ENCODE measurements around the gene ZZZ3. TPM values are rescaled to one million over a fixed set of nuclear protein-coding genes. Genes with fewer than 3 reads are reported as not detected.

Gene ZZZ3
- total and polyA plus RNA-seq, 2 of the 8 experiments (the other 6 are each of a cell fraction or from before 2014, with no cell fraction given): 12.8 to 54.6 TPM

DNA sequence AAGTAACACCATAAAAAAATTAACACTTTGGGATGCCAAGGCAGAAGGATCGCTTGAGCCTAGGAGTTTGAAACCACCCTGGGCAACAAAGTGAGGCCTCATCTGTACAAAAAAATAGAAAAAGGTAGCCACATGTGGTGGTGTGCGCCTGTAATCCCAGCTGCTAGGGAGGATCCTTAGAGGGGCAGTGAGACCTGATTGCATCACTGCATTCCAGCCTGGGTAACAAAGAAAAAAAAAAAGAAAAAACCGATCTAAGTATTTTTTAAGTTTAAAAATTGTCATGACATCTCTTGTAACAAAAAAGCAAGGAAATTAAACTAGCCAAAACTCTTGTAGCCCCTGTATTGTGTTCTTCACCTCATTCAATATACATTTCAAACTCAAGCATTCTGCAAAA, 39.5 kb downstream of the ZZZ3 start:
- no peak overlapping the region for H2BK15ac ChIP-seq (ENCODE audit: low read length)
- H2BK120ac ChIP-seq (replicated peaks; ENCODE audit: low read depth, low read length): no peak overlapping the region
- DNase-seq (ENCODE audit: low read depth in 1 of 2, low spot score in 2 of 2) (no peak), FAIRE-seq (no peak)
- H3K36me3 ChIP-seq (ENCODE audit: control insufficient read depth in 2 of 4, insufficient read depth in 4 of 4, low read length in 3 of 4): no peaks in the 10 kb centered on the region; a peak in 3 of 8 replicates
- H3K4me1 ChIP-seq (replicated peaks in 1 of 4; ENCODE audit: control insufficient read depth in 3 of 4, insufficient read depth in 4 of 4, low read length in 3 of 4): no peaks in the 10 kb centered on the region
- TF ChIP-seq TEAD4 (IDR thresholded peaks at IDR 0.05; ENCODE audit: low read depth, low read length): peak; percentile 52; the same call in 1 of the 2 replicates
- TF ChIP-seq, protein P1, sequence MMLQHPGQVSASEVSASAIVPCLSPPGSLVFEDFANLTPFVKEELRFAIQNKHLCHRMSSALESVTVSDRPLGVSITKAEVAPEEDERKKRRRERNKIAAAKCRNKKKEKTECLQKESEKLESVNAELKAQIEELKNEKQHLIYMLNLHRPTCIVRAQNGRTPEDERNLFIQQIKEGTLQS (IDR thresholded peaks at IDR 0.05; ENCODE audit: insufficient read depth, low read depth, low read length): peak; percentile 36; the same call in 1 of the 2 replicates
- peak; percentile 79; the same call in 1 of the 2 replicates for TF ChIP-seq CEBPB (IDR thresholded peaks at IDR 0.05; ENCODE audit: low read depth, low read length)
- TF ChIP-seq SRF (IDR thresholded peaks at IDR 0.05; ENCODE audit: low read depth, low read length): no peak
- no peaks in the 10 kb centered on the region for H3K9me3 ChIP-seq (ENCODE audit: insufficient read depth in 2 of 2, low read depth in 1 of 2, low read length in 1 of 2)
- H2BK20ac ChIP-seq (ENCODE audit: low read length): no peak overlapping the region
- peaks cover 5 to 69% of the 10 kb centered on the region in 2 experiments for H3K79me2 ChIP-seq (ENCODE audit: control insufficient read depth in 1 of 2, insufficient read depth in 2 of 2, low read length in 2 of 2)
- no peaks in the 10 kb centered on the region for H3K27me3 ChIP-seq (replicated peaks in 1 of 4; ENCODE audit: control insufficient read depth in 3 of 4, extremely low read depth in 1 of 4, insufficient read depth in 3 of 4, low read length in 3 of 4)
- H3K4ac ChIP-seq (replicated peaks; ENCODE audit: insufficient read length, low read depth, low read length): no peak overlapping the region
- no peak overlapping the region for H4K5ac ChIP-seq (ENCODE audit: insufficient read length, low read depth, low read length)
- CTCF ChIA-PET (ENCODE audit: partially characterized antibody): no interaction called here
- H2BK5ac ChIP-seq (ENCODE audit: low read depth, low read length): no peak overlapping the region
- H2AK5ac ChIP-seq (ENCODE audit: low read depth, low read length): no peak overlapping the region
- H4K8ac ChIP-seq (ENCODE audit: extremely low read depth, insufficient read depth, low read length): no peak overlapping the region
- WGBS, 2 experiments (ENCODE audit: extremely low coverage in 1 of 2, insufficient coverage in 1 of 2, insufficient read length in 1 of 2, insufficient replicate concordance in 2 of 2, low coverage in 1 of 2, low lambda C conversion rate in 2 of 2, missing lambda C conversion rate in 1 of 2): 97% methylated on average over 3 of the region's 3 CpGs; no CpG with 5 or more reads in 1 of the 2 experiments
- no peak overlapping the region for H4K91ac ChIP-seq (replicated peaks; ENCODE audit: insufficient read length, low read length)
- H3K4me2 ChIP-seq (ENCODE audit: insufficient read depth in 1 of 2, low read depth in 2 of 2, low read length in 2 of 2): no peak overlapping the region
- no peak overlapping the region for H3K14ac ChIP-seq (ENCODE audit: insufficient read length)
- H3K79me1 ChIP-seq (ENCODE audit: low read depth, low read length): peaks cover 4% of the 10 kb centered on the region; the same call in 1 of the 2 replicates
- H3K56ac ChIP-seq (replicated peaks; ENCODE audit: insufficient read length, low read depth, low read length): no peak overlapping the region
- POLR2A ChIA-PET (ENCODE audit: partially characterized antibody): no interaction called here
- no peak overlapping the region for H3K27ac ChIP-seq (ENCODE audit: low read depth, low read length)
- peaks cover 0 to 4% of the 10 kb centered on the region in 2 experiments for H4K20me1 ChIP-seq (replicated peaks in 1 of 2; ENCODE audit: control insufficient read depth in 1 of 2, insufficient read depth in 2 of 2, low read length in 2 of 2)
- no peaks in the 10 kb centered on the region for H3K23me2 ChIP-seq (ENCODE audit: low read depth, low read length)
- no peak overlapping the region for H3K18ac ChIP-seq (ENCODE audit: extremely low read depth, low read length)
- no peak overlapping the region for H3K9ac ChIP-seq (replicated peaks in 1 of 4; ENCODE audit: extremely low read depth in 1 of 4, low read depth in 3 of 4, low read length in 3 of 4)
- no peak overlapping the region for H3K4me3 ChIP-seq (ENCODE audit: extremely low read depth in 1 of 4, insufficient read depth in 2 of 4, low read depth in 3 of 4, low read length in 4 of 4)
- H2AFZ ChIP-seq (ENCODE audit: low read length): no peak overlapping the region
- no peak overlapping the region for H3K23ac ChIP-seq (ENCODE audit: insufficient read length)
- no peak overlapping the region for H2BK12ac ChIP-seq (ENCODE audit: low read depth, low read length)

Measured in H1 (cell line).